ENCODE results near the gene MTUS2. TPM values are rescaled to one million over a fixed set of nuclear protein-coding genes. Genes with fewer than 3 reads are reported as not detected.

Gene MTUS2
- total and polyA plus RNA-seq, 9 of the 15 experiments (the other 6 are each of a cell fraction or from before 2014, with no cell fraction given) = 0.01 to 0.28 (median 0.06) TPM; not detected in 1

GRCh38 chr13:28867564-28867963 lies 47.4 kb downstream of the MTUS2 start (continued):
- TF ChIP-seq RNF219 (CRISPR knock-in tag; IDR thresholded peaks at IDR 0.05) (no peak), ZNF518B (CRISPR knock-in tag; IDR thresholded peaks at IDR 0.05) (no peak), ZBTB11 (CRISPR knock-in tag; IDR thresholded peaks at IDR 0.05) (no peak), ARID3A (IDR thresholded peaks at IDR 0.05; ENCODE audit: borderline replicate concordance, low read depth, low read length) (no peak), ZNF239 (CRISPR knock-in tag; IDR thresholded peaks at IDR 0.05) (no peak), DIDO1 (tag; IDR thresholded peaks at IDR 0.05; ENCODE audit: low read depth) (no peak), XRCC4 (IDR thresholded peaks at IDR 0.05; ENCODE audit: extremely low read depth, insufficient read depth, insufficient read length) (no peak), NR2C1 (IDR thresholded peaks at IDR 0.05) (no peak), NR2C1 (tag; IDR thresholded peaks at IDR 0.05) (no peak), MAFK (IDR thresholded peaks at IDR 0.05; ENCODE audit: low read length) (no peak), CLOCK (CRISPR knock-in tag; IDR thresholded peaks at IDR 0.05; ENCODE audit: borderline replicate concordance) (no peak), ZNF134 (CRISPR knock-in tag; conservative IDR thresholded peaks at IDR 0.05) (no peak)

Measured in K562 (cell line).